SK-N-SH (cell line): ENCODE measurements around the gene PCAT6.

Experiments
- CTCF ChIP-seq: fragments of 200-600 bp; sonication (generic); IDR thresholded peaks from 2 replicates; pipeline ENCODE4 v1.6.1; 2017; ENCODE audit warnings: antibody characterized with exemption, mild to moderate bottlenecking, moderate library complexity
- EZH2phosphoT487 ChIP-seq: fragments of 200-600 bp; sonication (generic); IDR thresholded peaks from 2 replicates; pipeline ENCODE4 v1.6.1; 2017; ENCODE audit warnings: low read depth, mixed run types, mild to moderate bottlenecking, antibody characterized with exemption, moderate library complexity, borderline replicate concordance
- JUND ChIP-seq: IDR thresholded peaks from 2 replicates; pipeline ENCODE4 v1.4.0; 2012
- NRF1 ChIP-seq: IDR thresholded peaks from 2 replicates; pipeline ENCODE4 v1.6.1; 2012; ENCODE audit warnings: low read depth, mild to moderate bottlenecking, low read length
- PBX3 ChIP-seq: IDR thresholded peaks from 2 replicates; pipeline ENCODE4; 2012
- POLR2AphosphoS5 ChIP-seq: IDR thresholded peaks from 2 replicates; pipeline ENCODE4 v1.6.1; 2012; ENCODE audit warnings: low read depth, low read length
- RCOR1 ChIP-seq: fragments of 150-350 bp; IDR thresholded peaks from 2 replicates; pipeline ENCODE4 v1.6.1; 2017; ENCODE audit warnings: antibody characterized with exemption, low read length
- SIN3A ChIP-seq: IDR thresholded peaks from 2 replicates; pipeline ENCODE4 v1.6.1; 2012; ENCODE audit warnings: low read depth, mild to moderate bottlenecking, low read length, moderate library complexity, borderline replicate concordance
- TAF1 ChIP-seq: IDR thresholded peaks from 2 replicates; pipeline ENCODE4 v1.6.1; 2012; ENCODE audit warnings: low read depth, mild to moderate bottlenecking, low read length, moderate library complexity, borderline replicate concordance
- TCF12 ChIP-seq: IDR thresholded peaks from 2 replicates; pipeline ENCODE4 v1.4.0; 2012
- TEAD4 ChIP-seq: IDR thresholded peaks from 2 replicates; pipeline ENCODE4 v1.4.0; 2012; ENCODE audit warnings: mild to moderate bottlenecking, borderline replicate concordance; ENCODE audit not compliant: insufficient read depth
- YY1 ChIP-seq: IDR thresholded peaks from 2 replicates; pipeline ENCODE4 v1.4.0; 2012; ENCODE audit warnings: low read depth, mild to moderate bottlenecking
- TF ChIP-seq, protein P1 (sequence below): fragments of 150-350 bp; IDR thresholded peaks from 2 replicates; pipeline ENCODE4 v1.6.1; 2016; ENCODE audit warnings: mild to moderate bottlenecking, low read depth, low read length
- TF ChIP-seq, protein P2 (sequence below): IDR thresholded peaks from 2 replicates; pipeline ENCODE4 v1.6.1; 2012; ENCODE audit warnings: mild to moderate bottlenecking, low read depth, low read length, moderate library complexity

DNA sequence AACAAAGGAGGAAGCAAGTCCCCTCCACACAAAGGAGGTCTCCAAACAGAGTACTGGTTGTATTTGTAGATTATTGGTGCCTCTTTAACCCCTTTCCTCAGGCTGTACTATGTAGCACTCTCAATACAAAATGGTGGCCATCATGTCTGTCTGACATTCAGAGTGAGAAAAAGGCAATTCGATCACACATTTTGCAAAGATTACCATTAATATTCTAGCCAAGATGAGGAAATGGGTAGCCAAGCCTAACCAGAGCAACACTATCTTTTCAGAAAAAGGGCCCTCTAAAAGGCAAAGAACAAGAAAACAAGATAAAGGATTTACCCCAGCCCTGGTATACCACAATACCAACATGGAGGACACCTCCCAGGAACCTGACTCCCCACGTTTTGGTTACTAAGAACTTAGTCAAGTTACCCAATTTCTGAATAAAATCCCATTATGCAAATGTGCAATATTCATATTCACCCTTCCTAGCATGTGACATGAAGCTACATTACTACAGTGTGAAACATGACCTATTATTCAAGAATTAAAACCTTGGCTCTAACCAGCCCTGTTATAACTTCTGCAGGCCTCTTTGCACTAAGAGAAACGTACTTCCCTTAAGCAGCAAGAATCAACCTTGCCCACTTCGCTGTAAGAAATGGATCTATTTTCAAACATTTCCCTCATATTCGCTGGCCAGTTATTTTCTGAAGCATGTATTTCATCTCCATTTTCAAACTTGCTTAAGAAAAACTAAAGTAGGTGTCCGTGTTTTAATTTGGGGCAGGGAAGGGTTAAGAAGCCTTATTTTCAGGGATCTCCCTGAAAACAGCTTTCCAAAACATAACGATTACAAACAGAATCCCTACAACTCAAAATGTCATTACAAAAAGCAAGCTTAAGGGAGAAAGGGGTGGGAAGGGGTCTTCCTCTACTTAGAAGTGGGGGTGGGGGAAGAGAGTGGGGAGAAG, 4.6 kb upstream of the PCAT6 start:
- TF ChIP-seq YY1 (peak; percentile 65; the same call in 1 of the 2 replicates), CTCF (no peak), SIN3A (no peak), RCOR1 (no peak), TAF1 (no peak), NRF1 (no peak), TCF12 (no peak), PBX3 (no peak), EZH2phosphoT487 (no peak), JUND (no peak), POLR2AphosphoS5 (no peak), TEAD4 (no peak)
- TF ChIP-seq, protein P1, sequence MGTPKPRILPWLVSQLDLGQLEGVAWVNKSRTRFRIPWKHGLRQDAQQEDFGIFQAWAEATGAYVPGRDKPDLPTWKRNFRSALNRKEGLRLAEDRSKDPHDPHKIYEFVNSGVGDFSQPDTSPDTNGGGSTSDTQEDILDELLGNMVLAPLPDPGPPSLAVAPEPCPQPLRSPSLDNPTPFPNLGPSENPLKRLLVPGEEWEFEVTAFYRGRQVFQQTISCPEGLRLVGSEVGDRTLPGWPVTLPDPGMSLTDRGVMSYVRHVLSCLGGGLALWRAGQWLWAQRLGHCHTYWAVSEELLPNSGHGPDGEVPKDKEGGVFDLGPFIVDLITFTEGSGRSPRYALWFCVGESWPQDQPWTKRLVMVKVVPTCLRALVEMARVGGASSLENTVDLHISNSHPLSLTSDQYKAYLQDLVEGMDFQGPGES: no peak
- TF ChIP-seq, protein P2, sequence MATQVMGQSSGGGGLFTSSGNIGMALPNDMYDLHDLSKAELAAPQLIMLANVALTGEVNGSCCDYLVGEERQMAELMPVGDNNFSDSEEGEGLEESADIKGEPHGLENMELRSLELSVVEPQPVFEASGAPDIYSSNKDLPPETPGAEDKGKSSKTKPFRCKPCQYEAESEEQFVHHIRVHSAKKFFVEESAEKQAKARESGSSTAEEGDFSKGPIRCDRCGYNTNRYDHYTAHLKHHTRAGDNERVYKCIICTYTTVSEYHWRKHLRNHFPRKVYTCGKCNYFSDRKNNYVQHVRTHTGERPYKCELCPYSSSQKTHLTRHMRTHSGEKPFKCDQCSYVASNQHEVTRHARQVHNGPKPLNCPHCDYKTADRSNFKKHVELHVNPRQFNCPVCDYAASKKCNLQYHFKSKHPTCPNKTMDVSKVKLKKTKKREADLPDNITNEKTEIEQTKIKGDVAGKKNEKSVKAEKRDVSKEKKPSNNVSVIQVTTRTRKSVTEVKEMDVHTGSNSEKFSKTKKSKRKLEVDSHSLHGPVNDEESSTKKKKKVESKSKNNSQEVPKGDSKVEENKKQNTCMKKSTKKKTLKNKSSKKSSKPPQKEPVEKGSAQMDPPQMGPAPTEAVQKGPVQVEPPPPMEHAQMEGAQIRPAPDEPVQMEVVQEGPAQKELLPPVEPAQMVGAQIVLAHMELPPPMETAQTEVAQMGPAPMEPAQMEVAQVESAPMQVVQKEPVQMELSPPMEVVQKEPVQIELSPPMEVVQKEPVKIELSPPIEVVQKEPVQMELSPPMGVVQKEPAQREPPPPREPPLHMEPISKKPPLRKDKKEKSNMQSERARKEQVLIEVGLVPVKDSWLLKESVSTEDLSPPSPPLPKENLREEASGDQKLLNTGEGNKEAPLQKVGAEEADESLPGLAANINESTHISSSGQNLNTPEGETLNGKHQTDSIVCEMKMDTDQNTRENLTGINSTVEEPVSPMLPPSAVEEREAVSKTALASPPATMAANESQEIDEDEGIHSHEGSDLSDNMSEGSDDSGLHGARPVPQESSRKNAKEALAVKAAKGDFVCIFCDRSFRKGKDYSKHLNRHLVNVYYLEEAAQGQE: no peak
